HFFc6 (cell line): ENCODE results near the gene NOL12. TPM values are rescaled to one million over a fixed set of nuclear protein-coding genes. Genes with fewer than 3 reads are reported as not detected.

ENCODE experiments used
- DNase-seq: peaks from one replicate; pipeline ENCODE4 v3.0.0-alpha.2; 2018
- H3K27ac Mint-ChIP-seq: 2 replicates; pipeline ENCODE4 v1.8.0; 2020; ENCODE audit warnings: mild to moderate bottlenecking, mixed read lengths
- H3K27me3 Mint-ChIP-seq: 2 replicates; pipeline ENCODE4 v1.8.0; 2021; ENCODE audit warnings: mild to moderate bottlenecking, moderate library complexity, mixed read lengths; ENCODE audit not compliant: insufficient read depth
- H3K36me3 Mint-ChIP-seq: 2 replicates; pipeline ENCODE4 v1.8.0; 2021; ENCODE audit warnings: low read depth, mixed read lengths
- H3K4me1 Mint-ChIP-seq: 2 replicates; pipeline ENCODE4 v1.8.0; 2020; ENCODE audit warnings: low read depth, mixed read lengths
- H3K4me3 Mint-ChIP-seq: 2 replicates; pipeline ENCODE4 v1.8.0; 2020; ENCODE audit warnings: mild to moderate bottlenecking, moderate library complexity, mixed read lengths
- H3K9me3 Mint-ChIP-seq: 2 replicates; pipeline ENCODE4 v1.8.0; 2020; ENCODE audit warnings: mild to moderate bottlenecking, mixed read lengths
- total RNA-seq, 6 experiments: library from RNA; stranded (reverse); fragmentation: NEBNext Ultra II Directional; extraction: Animal tissue kit (Norgen Biotek cat#: 25700); gene quantifications; 2 replicates in 1 of 6; 3 replicates in 5 of 6; pipeline ENCODE4 v1.2.3, GENCODE V29; 2021
- TF ChIP-seq, protein P1 (sequence below): fragments of 200-600 bp; sonication (generic); IDR thresholded peaks from 2 replicates; pipeline ENCODE4 v1.5.0; 2021; ENCODE audit warnings: antibody characterized with exemption, mild to moderate bottlenecking

NOL12 gene
- total RNA-seq, 6 experiments from 2014 or later = 17.7 to 29.6 (median 26.9) TPM

DNA sequence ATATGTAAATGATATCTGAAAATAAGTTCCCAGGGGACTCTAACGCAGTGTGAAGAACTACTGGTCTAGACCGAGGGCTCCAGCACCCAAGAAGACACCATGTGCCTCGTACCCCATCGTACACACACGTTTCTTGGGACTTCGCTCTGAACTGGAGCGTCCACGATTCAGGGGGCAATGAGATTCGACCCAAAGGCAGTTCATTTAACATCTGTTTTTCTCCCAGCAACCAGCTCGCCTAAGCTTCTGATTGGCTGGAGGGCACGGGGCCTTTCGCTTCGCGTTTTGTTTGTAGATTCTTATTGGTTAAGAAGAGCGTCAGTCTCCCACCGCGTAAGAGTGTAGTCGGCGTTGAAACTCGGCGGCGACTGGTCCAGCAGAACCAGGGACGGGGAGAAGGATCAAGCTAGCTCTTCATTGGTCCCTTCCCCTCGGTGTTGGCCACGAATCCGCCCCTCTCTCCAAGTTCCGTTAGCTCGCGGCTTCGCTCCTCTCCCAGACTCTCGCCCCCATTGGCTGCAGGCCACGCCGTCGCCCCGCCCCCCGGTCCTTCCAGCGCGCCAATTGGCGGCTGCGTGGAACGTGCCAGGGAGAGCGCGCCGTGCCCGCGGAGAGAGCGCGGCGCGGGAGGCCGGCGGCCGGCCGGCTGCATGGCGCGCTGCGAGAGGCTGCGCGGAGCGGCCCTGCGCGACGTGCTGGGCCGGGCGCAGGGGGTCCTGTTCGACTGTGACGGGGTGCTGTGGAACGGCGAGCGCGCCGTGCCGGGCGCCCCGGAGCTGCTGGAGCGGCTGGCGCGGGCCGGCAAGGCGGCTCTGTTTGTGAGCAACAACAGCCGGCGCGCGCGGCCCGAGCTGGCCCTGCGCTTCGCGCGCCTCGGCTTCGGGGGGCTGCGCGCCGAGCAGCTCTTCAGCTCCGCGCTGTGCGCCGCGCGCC is 27.7 kb upstream of the NOL12 start, which contains the start of gene PDXP:
PDXP (plus strand) TSS at position 591 of the 933 bp plus-strand sequence; CDS start at position 651, 60 bp downstream.
- Mint-ChIP-seq H3K27me3 (no peaks in the 10 kb centered on the region; the same call in 1 of the 2 replicates), H3K9me3 (no peaks in the 10 kb centered on the region), H3K36me3 (no peaks in the 10 kb centered on the region), H3K4me3 (peak within 1 kb of the TSS; percentile 92), H3K4me1 (peaks cover 40% of the 10 kb centered on the region), H3K27ac (peak within 1 kb of the TSS; percentile 97)
- DNase-seq = peak; percentile 100
- TF ChIP-seq, protein P1, sequence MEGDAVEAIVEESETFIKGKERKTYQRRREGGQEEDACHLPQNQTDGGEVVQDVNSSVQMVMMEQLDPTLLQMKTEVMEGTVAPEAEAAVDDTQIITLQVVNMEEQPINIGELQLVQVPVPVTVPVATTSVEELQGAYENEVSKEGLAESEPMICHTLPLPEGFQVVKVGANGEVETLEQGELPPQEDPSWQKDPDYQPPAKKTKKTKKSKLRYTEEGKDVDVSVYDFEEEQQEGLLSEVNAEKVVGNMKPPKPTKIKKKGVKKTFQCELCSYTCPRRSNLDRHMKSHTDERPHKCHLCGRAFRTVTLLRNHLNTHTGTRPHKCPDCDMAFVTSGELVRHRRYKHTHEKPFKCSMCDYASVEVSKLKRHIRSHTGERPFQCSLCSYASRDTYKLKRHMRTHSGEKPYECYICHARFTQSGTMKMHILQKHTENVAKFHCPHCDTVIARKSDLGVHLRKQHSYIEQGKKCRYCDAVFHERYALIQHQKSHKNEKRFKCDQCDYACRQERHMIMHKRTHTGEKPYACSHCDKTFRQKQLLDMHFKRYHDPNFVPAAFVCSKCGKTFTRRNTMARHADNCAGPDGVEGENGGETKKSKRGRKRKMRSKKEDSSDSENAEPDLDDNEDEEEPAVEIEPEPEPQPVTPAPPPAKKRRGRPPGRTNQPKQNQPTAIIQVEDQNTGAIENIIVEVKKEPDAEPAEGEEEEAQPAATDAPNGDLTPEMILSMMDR = no peak

DNA sequence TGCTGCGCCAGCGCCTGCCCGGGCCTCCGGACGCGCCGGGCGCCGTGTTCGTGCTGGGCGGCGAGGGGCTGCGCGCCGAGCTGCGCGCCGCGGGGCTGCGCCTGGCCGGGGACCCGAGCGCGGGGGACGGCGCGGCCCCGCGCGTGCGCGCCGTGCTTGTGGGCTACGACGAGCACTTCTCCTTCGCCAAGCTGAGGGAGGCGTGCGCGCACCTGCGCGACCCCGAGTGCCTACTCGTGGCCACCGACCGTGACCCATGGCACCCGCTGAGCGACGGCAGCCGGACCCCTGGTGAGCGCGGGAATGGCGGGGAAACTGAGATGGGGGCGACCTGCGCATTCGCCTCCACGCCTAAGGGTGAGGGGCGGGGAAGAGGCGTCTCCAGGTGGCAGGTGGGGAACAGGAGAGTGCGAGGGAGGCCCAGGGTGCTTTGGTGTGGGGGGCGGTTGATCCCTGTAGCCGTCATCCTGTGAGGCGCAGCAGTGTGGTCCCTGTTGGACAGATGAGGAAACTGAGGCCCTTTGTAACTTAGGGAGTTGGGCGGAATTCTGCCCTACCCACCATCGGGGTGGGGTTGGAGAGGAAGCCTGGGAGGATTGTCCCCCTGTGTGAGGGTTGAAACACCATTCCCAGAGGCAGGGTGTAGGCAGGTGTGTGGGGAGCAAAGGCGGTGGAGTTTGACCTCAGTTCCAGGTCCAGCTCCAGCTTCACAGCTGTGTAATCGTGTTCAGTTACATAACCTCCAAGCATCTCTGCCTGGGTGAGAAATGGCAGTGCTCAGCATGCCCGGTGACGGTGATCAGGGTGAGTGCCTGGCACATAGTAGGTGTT is 26.9 kb upstream of the NOL12 start:
- no peak for DNase-seq
- H3K27ac Mint-ChIP-seq = peak overlapping the region; percentile 97
- H3K36me3 Mint-ChIP-seq = no peaks in the 10 kb centered on the region
- H3K27me3 Mint-ChIP-seq = no peaks in the 10 kb centered on the region; the same call in 1 of the 2 replicates
- H3K9me3 Mint-ChIP-seq = no peaks in the 10 kb centered on the region
- TF ChIP-seq, protein P1 = no peak
- H3K4me3 Mint-ChIP-seq = peak overlapping the region; percentile 90
- peaks cover 40% of the 10 kb centered on the region for H3K4me1 Mint-ChIP-seq

DNA sequence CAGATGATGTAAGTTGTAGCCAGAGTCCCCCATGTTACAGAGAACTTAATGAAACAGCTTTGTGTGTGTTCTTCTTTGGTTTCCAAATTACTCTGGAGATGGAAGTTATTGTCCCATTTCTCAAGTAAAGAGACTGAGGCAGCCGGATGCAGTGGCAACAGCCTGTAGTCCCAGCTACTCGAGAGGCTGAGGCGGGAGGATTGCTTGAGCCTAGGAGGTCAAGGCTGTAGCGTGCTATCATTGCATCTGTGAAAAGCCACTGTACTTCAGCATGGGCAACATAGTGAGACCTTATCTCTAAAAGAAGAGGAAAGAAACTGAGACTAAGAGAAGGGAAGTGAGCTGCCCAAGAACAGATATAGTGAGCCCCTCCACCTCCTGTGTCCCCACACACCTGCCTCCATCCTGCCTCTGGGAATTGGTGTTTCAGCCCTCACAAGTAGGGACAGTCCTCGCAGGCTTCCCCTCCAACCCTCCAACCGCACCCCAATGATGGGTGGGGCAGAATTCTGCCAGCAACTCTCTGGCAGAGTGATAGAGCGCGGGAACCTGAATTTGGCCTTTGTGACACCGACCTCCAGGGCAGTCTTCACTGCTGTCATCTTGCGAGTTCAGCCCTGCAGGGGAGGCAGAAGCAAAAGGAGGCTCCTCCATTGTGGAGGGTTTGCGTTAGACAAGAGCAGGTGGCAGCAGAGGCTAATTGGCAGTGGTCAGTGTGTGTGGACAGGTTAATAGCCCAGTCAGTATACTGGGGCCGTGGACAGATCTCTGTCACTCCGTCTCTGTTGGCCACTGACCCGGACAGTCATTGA is 26.0 kb upstream of the NOL12 start:
- Mint-ChIP-seq H3K27me3 (no peaks in the 10 kb centered on the region; the same call in 1 of the 2 replicates), H3K4me1 (peaks cover 40% of the 10 kb centered on the region), H3K9me3 (no peaks in the 10 kb centered on the region), H3K36me3 (no peaks in the 10 kb centered on the region), H3K27ac (peak overlapping the region; percentile 97), H3K4me3 (peak overlapping the region; percentile 90)
- no peak for DNase-seq
- TF ChIP-seq, protein P1 = no peak

DNA sequence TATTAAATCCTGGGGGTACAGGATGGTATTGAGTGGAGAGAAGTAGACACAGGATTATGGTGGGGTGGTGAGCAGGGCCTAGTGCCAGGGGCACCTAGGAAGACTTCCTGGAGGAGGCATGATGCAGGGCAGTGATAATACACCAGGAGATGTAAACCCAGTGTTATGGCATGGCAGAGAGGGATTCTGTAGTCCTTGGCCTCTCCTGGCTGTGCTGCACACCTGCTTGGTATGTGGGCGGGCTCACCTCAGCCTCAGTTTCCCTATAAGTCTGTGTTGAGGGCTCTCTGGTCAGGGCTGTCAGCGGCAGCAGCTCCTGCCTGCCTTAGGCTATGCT is 25.5 kb upstream of the NOL12 start:
- Mint-ChIP-seq H3K27ac (peak overlapping the region; percentile 97), H3K4me3 (peak overlapping the region; percentile 90; the same call in 1 of the 2 replicates), H3K4me1 (peaks cover 40% of the 10 kb centered on the region), H3K36me3 (no peaks in the 10 kb centered on the region), H3K27me3 (no peaks in the 10 kb centered on the region; the same call in 1 of the 2 replicates), H3K9me3 (no peaks in the 10 kb centered on the region)
- DNase-seq = no peak
- TF ChIP-seq, protein P1 = no peak
